A673 (cell line): ENCODE measurements around the gene CLTCL1. TPM values are rescaled to one million over a fixed set of nuclear protein-coding genes. Genes with fewer than 3 reads are reported as not detected.
"Not testable (repeated sequence)": the region's sequence is repeated elsewhere in the genome, so short reads cannot be mapped to it uniquely, and the experiment has no call there.

Source experiments
- BruUV-seq: library from RNA; stranded (reverse); fragments of 400-500 nt; replicated peaks from 2 replicates; lab custom pipeline; 2021; lab: Mats Ljungman, UMichigan
- CTCF ChIA-PET: fragments of 300-600 bp; sonication (Branson Sonifier 250); formaldehyde crosslinking; loops from one replicate; lab custom pipeline; 2022; ENCODE audit warnings: antibody characterized with exemption; lab: Charles Lee
- POLR2A ChIA-PET: fragments of 300-600 bp; sonication (Branson Sonifier 250); formaldehyde crosslinking; loops from one replicate; lab custom pipeline; 2022; ENCODE audit warnings: antibody characterized with exemption; ENCODE audit not compliant: low non-redundant PET; lab: Charles Lee
- DNase-seq: peaks from one replicate; pipeline ENCODE4 v3.0.0-alpha.2; 2015; ENCODE audit warnings: low spot score
- H3K27ac ChIP-seq: fragments of 200-600 bp; sonication (generic); 2 replicates; pipeline ENCODE4 v1.5.1; 2016; ENCODE audit warnings: mixed run types, low read depth, mild to moderate bottlenecking, mixed read lengths, antibody characterized with exemption, low read length; ENCODE audit not compliant: poor library complexity, severe bottlenecking
- H3K27me3 ChIP-seq: fragments of 200-600 bp; sonication (generic); replicated peaks from 2 replicates; pipeline ENCODE4 v1.6.1; 2017; ENCODE audit warnings: mixed run types, low read depth, mild to moderate bottlenecking, mixed read lengths, antibody characterized with exemption, low read length; ENCODE audit not compliant: insufficient read depth, poor library complexity
- H3K36me3 ChIP-seq: fragments of 200-600 bp; sonication (generic); 2 replicates; pipeline ENCODE4 v1.6.1; 2016; ENCODE audit warnings: mixed run types, mild to moderate bottlenecking, mixed read lengths, antibody characterized with exemption, low read length; ENCODE audit not compliant: insufficient read depth, poor library complexity, severe bottlenecking
- H3K4me1 ChIP-seq: fragments of 200-600 bp; sonication (generic); 2 replicates; pipeline ENCODE4 v1.6.1; 2017; ENCODE audit warnings: mixed run types, mild to moderate bottlenecking, mixed read lengths, antibody characterized with exemption, low read length; ENCODE audit not compliant: insufficient read depth, poor library complexity, severe bottlenecking
- H3K4me3 ChIP-seq: fragments of 200-600 bp; sonication (generic); 2 replicates; pipeline ENCODE4 v1.5.1; 2016; ENCODE audit warnings: low read depth, mixed run types, mild to moderate bottlenecking, mixed read lengths, low read length; ENCODE audit not compliant: poor library complexity, severe bottlenecking
- H3K9me3 ChIP-seq: fragments of 200-600 bp; sonication (generic); 2 replicates; pipeline ENCODE4 v1.6.1; 2016; ENCODE audit warnings: mixed run types, low read depth, mild to moderate bottlenecking, mixed read lengths, antibody characterized with exemption, low read length; ENCODE audit not compliant: poor library complexity, severe bottlenecking
- EZH2 ChIP-seq: fragments of 200-600 bp; sonication (generic); IDR thresholded peaks from 2 replicates; pipeline ENCODE4 v1.6.1; 2017; ENCODE audit warnings: borderline replicate concordance, low read depth, mild to moderate bottlenecking, mixed read lengths, antibody characterized with exemption, low read length; ENCODE audit not compliant: poor library complexity, severe bottlenecking
- intact Hi-C: fragments of 100-400 bp; cut with micrococcal nuclease; formaldehyde crosslinking; loops from one replicate; pipeline ENCODE4 v1.10.0; 2022; ENCODE audit not compliant: unreplicated experiment
- total RNA-seq: library from RNA; stranded (reverse); gene quantifications from 2 replicates; pipeline ENCODE4 v1.2.3, GENCODE V29; 2021
- TF ChIP-seq, protein P1 (sequence below): fragments of 300-800, 200-600 bp; sonication (generic); conservative IDR thresholded peaks from 2 replicates; pipeline ENCODE4 v1.5.1; 2017; ENCODE audit warnings: low read depth, mild to moderate bottlenecking, antibody characterized with exemption, low read length, moderate library complexity, mixed read lengths

Gene CLTCL1
- total RNA-seq, 1 experiment from 2014 or later = 7.5 TPM

DNA sequence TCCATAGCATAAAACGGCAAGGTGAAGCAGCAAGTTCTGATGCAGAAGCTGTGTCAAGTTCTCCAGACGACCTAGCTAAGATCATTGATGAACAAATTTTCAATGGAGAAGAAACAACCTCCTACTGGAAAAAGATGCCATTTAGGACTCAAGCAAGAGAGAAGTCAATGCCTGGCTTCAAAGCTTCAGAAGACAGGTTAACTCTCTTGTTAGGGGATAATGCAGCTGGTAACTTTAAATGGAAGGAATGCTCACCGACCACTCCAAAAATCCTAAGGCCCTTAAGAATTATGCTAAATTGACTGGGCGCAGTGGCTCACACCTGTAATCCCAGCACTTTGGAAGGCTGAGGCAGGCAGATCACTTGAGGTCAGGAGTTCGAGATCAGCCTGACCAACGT, 31.3 kb downstream of the CLTCL1 start:
- Histone ChIP-seq H3K36me3 (no peaks in the 10 kb centered on the region), H3K9me3 (no peaks in the 10 kb centered on the region), H3K4me1 (no peaks in the 10 kb centered on the region), H3K27me3 (no peaks in the 10 kb centered on the region), H3K4me3 (no peak overlapping the region), H3K27ac (no peak overlapping the region)
- DNase-seq = no peak
- BruUV-seq = no TSS peak
- POLR2A ChIA-PET = no interaction called here
- CTCF ChIA-PET = no interaction called here
- intact Hi-C loops = no loop called here
- TF ChIP-seq, protein P1, sequence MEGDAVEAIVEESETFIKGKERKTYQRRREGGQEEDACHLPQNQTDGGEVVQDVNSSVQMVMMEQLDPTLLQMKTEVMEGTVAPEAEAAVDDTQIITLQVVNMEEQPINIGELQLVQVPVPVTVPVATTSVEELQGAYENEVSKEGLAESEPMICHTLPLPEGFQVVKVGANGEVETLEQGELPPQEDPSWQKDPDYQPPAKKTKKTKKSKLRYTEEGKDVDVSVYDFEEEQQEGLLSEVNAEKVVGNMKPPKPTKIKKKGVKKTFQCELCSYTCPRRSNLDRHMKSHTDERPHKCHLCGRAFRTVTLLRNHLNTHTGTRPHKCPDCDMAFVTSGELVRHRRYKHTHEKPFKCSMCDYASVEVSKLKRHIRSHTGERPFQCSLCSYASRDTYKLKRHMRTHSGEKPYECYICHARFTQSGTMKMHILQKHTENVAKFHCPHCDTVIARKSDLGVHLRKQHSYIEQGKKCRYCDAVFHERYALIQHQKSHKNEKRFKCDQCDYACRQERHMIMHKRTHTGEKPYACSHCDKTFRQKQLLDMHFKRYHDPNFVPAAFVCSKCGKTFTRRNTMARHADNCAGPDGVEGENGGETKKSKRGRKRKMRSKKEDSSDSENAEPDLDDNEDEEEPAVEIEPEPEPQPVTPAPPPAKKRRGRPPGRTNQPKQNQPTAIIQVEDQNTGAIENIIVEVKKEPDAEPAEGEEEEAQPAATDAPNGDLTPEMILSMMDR = no peak
- TF ChIP-seq EZH2 = no peak

DNA sequence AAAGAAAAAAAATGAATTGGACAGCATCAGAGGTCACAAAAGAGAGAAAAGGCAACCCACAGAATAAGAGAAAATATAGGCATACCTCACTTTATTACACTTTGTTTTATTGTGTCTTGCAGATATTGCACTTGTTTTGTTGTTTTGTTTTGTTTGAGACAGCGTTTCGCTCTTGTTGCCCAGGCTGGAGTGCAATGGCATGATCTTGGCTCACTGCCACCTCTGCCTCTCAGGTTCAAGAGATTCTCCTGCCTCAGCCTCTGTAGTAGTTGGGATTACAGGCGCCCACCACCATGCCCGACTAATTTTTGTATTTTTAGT, 32.6 kb downstream of the CLTCL1 start:
- BruUV-seq, CTCF ChIA-PET: not testable (repeated sequence)

GRCh38 chr22:19258371-19258770, 33.1 kb downstream of the CLTCL1 start:
- no peaks in the 10 kb centered on the region for H3K4me1 ChIP-seq
- POLR2A ChIA-PET = no interaction called here
- no peaks in the 10 kb centered on the region for H3K9me3 ChIP-seq
- no peak overlapping the region for H3K27ac ChIP-seq
- intact Hi-C loops = no loop called here
- no peaks in the 10 kb centered on the region for H3K27me3 ChIP-seq
- no peak overlapping the region for H3K4me3 ChIP-seq
- TF ChIP-seq, protein P1 = no peak
- no peak for TF ChIP-seq EZH2
- no TSS peak for BruUV-seq
- DNase-seq = no peak
- CTCF ChIA-PET = no interaction called here
- H3K36me3 ChIP-seq = no peaks in the 10 kb centered on the region

More for the DNA sequence above, 32.6 kb downstream of the CLTCL1 start:
- POLR2A ChIA-PET, DNase-seq, intact Hi-C loops, H3K36me3 ChIP-seq, H3K4me1 ChIP-seq, H3K27ac ChIP-seq, H3K4me3 ChIP-seq, H3K9me3 ChIP-seq, H3K27me3 ChIP-seq: not testable (repeated sequence)

GRCh38 chr22:19256362-19256761, 35.2 kb downstream of the CLTCL1 start:
- H3K27ac ChIP-seq, BruUV-seq, H3K9me3 ChIP-seq, H3K4me1 ChIP-seq, H3K36me3 ChIP-seq, POLR2A ChIA-PET, H3K4me3 ChIP-seq, H3K27me3 ChIP-seq, CTCF ChIA-PET, intact Hi-C loops, DNase-seq: not testable (repeated sequence)
